Measurements from ENCODE around the gene BBS2.

DNA sequence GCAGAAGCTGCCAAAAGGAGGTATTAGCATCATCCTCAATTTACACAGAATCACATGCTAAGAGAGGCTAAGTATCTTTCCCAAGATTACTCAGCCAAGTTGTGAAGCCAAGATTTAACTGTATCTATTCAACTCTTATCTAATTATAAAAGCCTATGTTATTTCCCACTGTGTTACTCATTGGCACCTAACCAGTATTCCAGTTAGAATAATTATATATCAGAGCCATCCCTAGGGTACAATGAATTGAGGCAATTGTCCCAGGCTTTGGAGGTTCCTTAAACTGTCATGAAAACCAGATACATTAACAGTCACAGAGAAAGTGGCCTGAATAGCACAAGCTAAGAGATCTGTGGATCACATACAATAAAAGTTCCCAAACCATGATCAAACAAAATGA lies 83.6 kb downstream of the BBS2 start:
- TF ChIP-seq JUNB (IDR thresholded peaks at IDR 0.05) (no peak), ELK1 (IDR thresholded peaks at IDR 0.05; ENCODE audit: low read depth, low read length) (no peak), EHF (CRISPR knock-in tag; IDR thresholded peaks at IDR 0.05) (no peak), RAD21 (conservative IDR thresholded peaks at IDR 0.05 in 1 of 2, IDR thresholded peaks at IDR 0.05 in 1 of 2) (no peak), POLR2A (IDR thresholded peaks at IDR 0.05; ENCODE audit: low read length) (no peak), CEBPB (IDR thresholded peaks at IDR 0.05) (no peak)
- TF ChIP-seq, protein P1, sequence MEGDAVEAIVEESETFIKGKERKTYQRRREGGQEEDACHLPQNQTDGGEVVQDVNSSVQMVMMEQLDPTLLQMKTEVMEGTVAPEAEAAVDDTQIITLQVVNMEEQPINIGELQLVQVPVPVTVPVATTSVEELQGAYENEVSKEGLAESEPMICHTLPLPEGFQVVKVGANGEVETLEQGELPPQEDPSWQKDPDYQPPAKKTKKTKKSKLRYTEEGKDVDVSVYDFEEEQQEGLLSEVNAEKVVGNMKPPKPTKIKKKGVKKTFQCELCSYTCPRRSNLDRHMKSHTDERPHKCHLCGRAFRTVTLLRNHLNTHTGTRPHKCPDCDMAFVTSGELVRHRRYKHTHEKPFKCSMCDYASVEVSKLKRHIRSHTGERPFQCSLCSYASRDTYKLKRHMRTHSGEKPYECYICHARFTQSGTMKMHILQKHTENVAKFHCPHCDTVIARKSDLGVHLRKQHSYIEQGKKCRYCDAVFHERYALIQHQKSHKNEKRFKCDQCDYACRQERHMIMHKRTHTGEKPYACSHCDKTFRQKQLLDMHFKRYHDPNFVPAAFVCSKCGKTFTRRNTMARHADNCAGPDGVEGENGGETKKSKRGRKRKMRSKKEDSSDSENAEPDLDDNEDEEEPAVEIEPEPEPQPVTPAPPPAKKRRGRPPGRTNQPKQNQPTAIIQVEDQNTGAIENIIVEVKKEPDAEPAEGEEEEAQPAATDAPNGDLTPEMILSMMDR (IDR thresholded peaks at IDR 0.05): no peak

Measured in A549 (cell line).